Body of pancreas (tissue), 4 donors: Measurements from ENCODE around the gene NUP58. TPM values are rescaled to one million over a fixed set of nuclear protein-coding genes. Genes with fewer than 3 reads are reported as not detected.

ENCODE experiments used
- ATAC-seq: fragments of 150-250 bp; one replicate; pipeline ENCODE4 v1.9.1; 2016
- DNase-seq, 4 donors: peaks; one replicate each; pipeline ENCODE4 v3.0.0-alpha.2; 2019
- H3K27ac ChIP-seq, 4 donors: fragments of 200-600 bp; sonication (generic); 1 replicate in 3 of 4; 2 replicates in 1 of 4; pipeline versions ENCODE4 v1.5.1 to v1.6.1; 2016 to 2019; ENCODE audit warnings: mild to moderate bottlenecking in 1 of 4, mixed read lengths in 1 of 4, moderate library complexity in 1 of 4
- H3K27me3 ChIP-seq, 2 donors: fragments of 200-600 bp; sonication (generic); one replicate each; pipeline ENCODE4 v1.6.0; 2016; ENCODE audit warnings: mild to moderate bottlenecking in 1 of 2
- H3K36me3 ChIP-seq, 2 donors: fragments of 200-600 bp; sonication (generic); replicated peaks in 1 of 2; 2 replicates each; pipeline ENCODE4 v1.5.1; 2016; ENCODE audit warnings: low read depth in 2 of 2; ENCODE audit not compliant: insufficient read depth in 1 of 2
- H3K4me1 ChIP-seq: fragments of 200-600 bp; sonication (generic); one replicate; pipeline ENCODE4 v1.6.0; 2016
- H3K4me3 ChIP-seq, 2 donors: fragments of 200-600 bp; sonication (generic); 1 replicate in 1 of 2; 2 replicates in 1 of 2; pipeline ENCODE4 v1.5.1; 2016 to 2019
- H3K9me3 ChIP-seq, 3 donors: fragments of 200-600 bp; sonication (generic); 1 replicate in 2 of 3; 2 replicates in 1 of 3; pipeline ENCODE4 v1.5.1; 2016
- POLR2A ChIP-seq, 3 donors: fragments of 450-650 bp; IDR thresholded peaks; one replicate each; pipeline ENCODE4 v1.6.1; 2016; ENCODE audit warnings: antibody characterized with exemption in 3 of 3, mild to moderate bottlenecking in 2 of 3
- WGBS, 2 donors: methylation state at CpG; one replicate each; pipeline ENCODE4 v1.1.5; 2017; 5-methylcytosine and 5-hydroxymethylcytosine counted together
- intact Hi-C: fragments of 100-400 bp; cut with DNase I; formaldehyde crosslinking; loops from one replicate; pipeline ENCODE4 v1.15.1; 2023
- total RNA-seq, 2 donors: library from RNA; depleted of rRNA; stranded (reverse); fragments of >200 nt; gene quantifications; one replicate each; pipeline ENCODE4 v1.1.0, GENCODE V29; 2016
- TF ChIP-seq, protein P1 (sequence below), 7 experiments: fragments of 450-650 bp in 4 of 7; fragments of 200-600 bp in 3 of 7; sonication (generic) in 3 of 7; IDR thresholded peaks; one replicate each; pipeline ENCODE4 v1.5.1; 2016 to 2019; ENCODE audit warnings: antibody characterized with exemption in 7 of 7

Gene NUP58
- total RNA-seq, 2 donors from 2014 or later, result 22.7 to 30.9 TPM

DNA sequence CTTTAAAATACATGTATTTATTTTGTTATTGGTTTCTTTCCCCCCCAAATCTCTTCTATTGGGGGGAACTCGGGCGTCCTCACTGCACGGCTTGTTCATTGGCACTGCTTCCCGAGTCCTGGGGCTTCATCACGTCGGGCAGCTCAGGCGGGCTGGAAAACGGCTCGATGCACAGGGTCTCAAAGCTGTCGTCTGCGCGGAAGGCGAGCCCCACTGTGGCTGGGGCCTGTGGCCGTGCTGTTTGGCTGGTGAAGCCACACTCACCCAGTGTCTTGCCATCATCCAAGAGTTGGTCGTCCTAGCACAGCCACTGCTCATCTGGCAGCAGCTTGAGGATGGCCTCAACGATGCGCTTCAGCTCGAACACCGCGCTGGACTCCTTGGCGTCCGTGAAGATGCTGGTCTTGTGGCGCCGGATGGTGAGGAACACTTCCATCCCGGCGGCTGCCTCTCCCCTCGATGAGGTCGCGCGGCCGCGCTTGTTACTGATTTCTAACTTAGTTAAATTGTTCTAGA, 64.4 kb downstream of the NUP58 start:
- no peak overlapping the region for H3K27ac ChIP-seq
- no peaks in the 10 kb centered on the region for H3K9me3 ChIP-seq
- intact Hi-C loops, result no loop called here
- no peaks in the 10 kb centered on the region for H3K27me3 ChIP-seq
- ATAC-seq (no peak), DNase-seq (no peak)
- no peaks in the 10 kb centered on the region for H3K36me3 ChIP-seq
- WGBS, 2 donors, result 86 to 87% methylated on average over 29 to 32 of the region's 32 CpGs
- no peak overlapping the region for H3K4me3 ChIP-seq
- H3K4me1 ChIP-seq, result no peaks in the 10 kb centered on the region
- no peak for TF ChIP-seq POLR2A (IDR thresholded peaks at IDR 0.05)
- TF ChIP-seq, protein P1, sequence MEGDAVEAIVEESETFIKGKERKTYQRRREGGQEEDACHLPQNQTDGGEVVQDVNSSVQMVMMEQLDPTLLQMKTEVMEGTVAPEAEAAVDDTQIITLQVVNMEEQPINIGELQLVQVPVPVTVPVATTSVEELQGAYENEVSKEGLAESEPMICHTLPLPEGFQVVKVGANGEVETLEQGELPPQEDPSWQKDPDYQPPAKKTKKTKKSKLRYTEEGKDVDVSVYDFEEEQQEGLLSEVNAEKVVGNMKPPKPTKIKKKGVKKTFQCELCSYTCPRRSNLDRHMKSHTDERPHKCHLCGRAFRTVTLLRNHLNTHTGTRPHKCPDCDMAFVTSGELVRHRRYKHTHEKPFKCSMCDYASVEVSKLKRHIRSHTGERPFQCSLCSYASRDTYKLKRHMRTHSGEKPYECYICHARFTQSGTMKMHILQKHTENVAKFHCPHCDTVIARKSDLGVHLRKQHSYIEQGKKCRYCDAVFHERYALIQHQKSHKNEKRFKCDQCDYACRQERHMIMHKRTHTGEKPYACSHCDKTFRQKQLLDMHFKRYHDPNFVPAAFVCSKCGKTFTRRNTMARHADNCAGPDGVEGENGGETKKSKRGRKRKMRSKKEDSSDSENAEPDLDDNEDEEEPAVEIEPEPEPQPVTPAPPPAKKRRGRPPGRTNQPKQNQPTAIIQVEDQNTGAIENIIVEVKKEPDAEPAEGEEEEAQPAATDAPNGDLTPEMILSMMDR (IDR thresholded peaks at IDR 0.05), result no peak

DNA sequence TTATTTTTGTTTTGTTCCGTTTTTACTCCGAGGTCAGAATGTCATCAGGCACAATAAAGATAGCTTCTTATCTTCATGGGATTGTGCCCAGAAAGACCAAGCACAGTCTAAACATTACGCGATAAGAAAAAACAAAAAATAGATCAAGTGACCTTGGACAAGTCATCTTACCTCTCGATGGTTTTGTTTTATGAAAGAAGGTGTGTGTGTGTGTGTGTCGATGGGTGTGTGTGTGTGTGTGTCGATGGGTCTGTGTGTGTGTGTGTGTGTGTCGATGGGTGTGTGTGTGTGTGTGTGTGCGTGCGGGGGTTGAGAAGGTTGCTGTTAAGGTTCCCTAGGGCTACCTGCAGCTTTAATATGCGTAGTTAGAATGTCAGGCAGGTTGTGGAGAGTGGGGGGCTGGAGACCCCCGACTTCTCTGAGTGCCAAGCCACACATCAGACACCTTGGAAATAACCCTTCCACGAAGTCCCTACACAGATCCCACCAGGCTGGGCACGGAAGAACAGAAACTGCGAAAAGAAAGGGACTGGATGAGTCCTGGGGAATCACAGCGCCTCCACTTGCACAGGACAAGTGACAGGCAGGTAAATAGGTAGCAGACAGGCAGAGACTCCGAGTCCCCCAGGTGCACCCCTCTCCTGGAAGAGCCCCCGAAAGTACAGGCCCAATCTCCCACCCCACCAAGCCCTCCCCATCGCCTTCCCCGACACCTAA, 69.9 kb downstream of the NUP58 start:
- intact Hi-C loops, result no loop called here
- peaks cover 11% of the 10 kb centered on the region for H3K4me1 ChIP-seq
- WGBS, 2 donors, result 12 to 13% methylated on average over 14 to 20 of the region's 20 CpGs

DNA sequence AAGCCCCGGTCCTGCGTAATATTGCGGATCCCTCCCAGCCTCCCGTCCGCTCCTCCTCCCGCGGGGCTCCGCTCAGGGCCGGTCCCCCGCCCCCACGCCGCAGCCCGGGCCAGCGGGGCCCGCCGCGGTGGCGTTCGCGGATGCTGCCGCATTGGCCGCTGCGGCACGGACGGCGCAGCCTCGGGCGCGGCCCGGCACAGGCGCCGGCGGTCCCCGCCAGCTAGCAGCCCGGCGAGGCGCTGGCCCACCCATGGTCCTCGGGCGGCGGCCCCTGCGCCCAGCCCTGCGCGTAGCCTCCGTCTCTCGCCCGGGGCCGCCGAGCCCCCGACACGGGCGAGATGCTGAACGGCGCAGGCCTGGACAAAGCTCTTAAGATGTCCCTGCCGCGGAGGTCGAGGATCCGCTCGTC, 70.5 kb downstream of the NUP58 start, which contains the start of gene ATP8A2:
ATP8A2 (plus strand) TSS at position 100 of the 409 bp plus-strand sequence; CDS start at position 339, 239 bp downstream.
- intact Hi-C loops, result no loop called here
- ATAC-seq (peak; percentile 9), DNase-seq (no peak)
- Histone ChIP-seq H3K9me3 (no peaks in the 10 kb centered on the region), H3K27me3 (peaks cover 5 to 13% of the 10 kb centered on the region in 2 donors), H3K27ac (no peak within 1 kb of the TSS), H3K4me1 (peaks cover 11% of the 10 kb centered on the region), H3K4me3 (no peak within 1 kb of the TSS), H3K36me3 (no peaks in the 10 kb centered on the region)
- 0% methylated on average over 3 to 14 of the region's 58 CpGs for WGBS, 2 donors
- TF ChIP-seq, protein P1 (IDR thresholded peaks at IDR 0.05), result no peak
- no peak for TF ChIP-seq POLR2A (IDR thresholded peaks at IDR 0.05)

More for the DNA sequence above, 69.9 kb downstream of the NUP58 start:
- peaks cover 5 to 13% of the 10 kb centered on the region in 2 donors for H3K27me3 ChIP-seq
- no peak for ATAC-seq
- TF ChIP-seq, protein P1 (IDR thresholded peaks at IDR 0.05), result no peak
- TF ChIP-seq POLR2A (IDR thresholded peaks at IDR 0.05), result no peak
- H3K36me3 ChIP-seq, result no peaks in the 10 kb centered on the region
- H3K9me3 ChIP-seq, result no peaks in the 10 kb centered on the region
- DNase-seq, result no peak
- H3K4me3 ChIP-seq, result no peak overlapping the region
- no peak overlapping the region for H3K27ac ChIP-seq

DNA sequence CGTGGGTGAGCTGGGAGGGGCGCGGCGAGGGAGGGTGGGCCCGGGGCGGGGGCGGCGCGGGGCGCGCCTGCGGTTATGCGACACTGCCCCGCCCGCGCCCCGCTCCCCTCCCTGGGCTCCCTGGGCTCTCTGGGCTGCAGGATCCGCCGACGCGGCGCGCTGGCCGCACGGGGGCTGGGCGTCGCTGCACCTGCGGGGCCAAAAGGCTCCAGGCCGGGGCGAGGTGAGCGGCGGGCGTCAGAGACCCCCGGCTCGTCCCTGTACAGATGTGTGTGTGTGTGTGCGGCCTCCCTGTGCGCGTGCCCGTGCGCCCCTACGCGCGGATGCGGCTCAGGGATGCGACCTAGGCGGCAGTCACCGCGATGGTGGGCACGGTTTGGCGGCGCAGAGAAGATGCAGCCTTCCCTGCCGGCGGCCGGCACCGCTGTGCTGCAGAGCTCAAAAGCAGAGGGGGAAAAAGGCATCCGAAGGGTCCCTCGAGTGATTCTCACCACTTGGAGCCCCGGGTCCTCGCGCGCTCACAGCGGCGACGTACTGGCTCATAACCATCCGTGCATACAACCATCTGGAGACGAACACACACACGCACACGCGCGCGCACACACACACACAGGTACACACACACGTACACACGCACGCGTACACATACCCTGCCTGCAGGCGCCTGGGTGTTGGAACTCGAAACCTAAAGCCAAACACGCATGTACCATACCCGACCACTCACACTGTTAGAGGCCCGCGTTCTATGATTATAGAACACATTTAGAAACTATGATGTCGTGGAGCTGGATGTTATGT, 71.1 kb downstream of the NUP58 start:
- intact Hi-C loops, result no loop called here
- H3K36me3 ChIP-seq, result no peaks in the 10 kb centered on the region
- no peaks in the 10 kb centered on the region for H3K9me3 ChIP-seq
- ATAC-seq, result no peak
- H3K27ac ChIP-seq, result no peak overlapping the region
- DNase-seq, result no peak
- peaks cover 11% of the 10 kb centered on the region for H3K4me1 ChIP-seq
- WGBS, 2 donors, result 11 to 29% methylated on average over 41 to 82 of the region's 82 CpGs
- no peak for TF ChIP-seq POLR2A (IDR thresholded peaks at IDR 0.05)
- no peak overlapping the region for H3K4me3 ChIP-seq
- H3K27me3 ChIP-seq, result peaks cover 5 to 13% of the 10 kb centered on the region in 2 donors

DNA sequence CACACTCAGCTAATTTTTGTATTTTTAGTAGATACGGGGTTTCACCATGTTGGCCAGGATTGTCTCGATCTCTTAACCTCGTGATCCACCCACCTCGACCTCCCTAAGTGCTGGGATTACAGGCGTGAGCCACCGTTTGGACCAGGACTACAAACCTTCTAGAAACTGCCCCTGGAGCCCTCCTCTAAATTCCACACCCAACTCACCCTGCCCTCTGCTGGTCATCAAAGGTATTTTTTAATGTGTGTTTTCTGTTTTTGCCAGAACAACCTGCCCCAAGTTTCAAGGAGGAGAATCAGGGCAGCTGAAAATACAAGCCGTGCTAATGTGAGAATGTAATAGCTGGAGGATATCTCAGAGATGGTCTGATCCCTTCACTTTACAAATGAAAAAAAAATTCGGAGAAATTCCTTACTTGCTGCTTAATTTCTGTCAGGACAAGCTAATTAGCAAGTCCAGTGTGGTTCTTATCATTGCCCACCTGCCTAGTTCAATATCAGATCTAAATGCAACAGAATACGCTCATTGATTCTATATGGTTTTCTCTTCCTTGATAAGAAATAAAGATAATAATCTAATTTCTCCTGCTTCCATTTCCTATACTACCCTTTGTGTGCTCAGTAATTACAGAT, 74.4 kb downstream of the NUP58 start:
- 25 to 26% methylated on average over 9 of the region's 9 CpGs for WGBS, 2 donors
- DNase-seq, result peak; percentile 23 to 27 (median 24)
- ATAC-seq, result no peak

More for the DNA sequence above, 74.4 kb downstream of the NUP58 start:
- peaks cover 5 to 13% of the 10 kb centered on the region in 2 donors for H3K27me3 ChIP-seq
- TF ChIP-seq POLR2A (IDR thresholded peaks at IDR 0.05), result no peak
- TF ChIP-seq, protein P1 (IDR thresholded peaks at IDR 0.05), result peak; percentile 45 to 65 (median 59)
- no peak overlapping the region for H3K4me3 ChIP-seq
- intact Hi-C loops, result no loop called here
- H3K36me3 ChIP-seq, result no peaks in the 10 kb centered on the region
- no peaks in the 10 kb centered on the region for H3K9me3 ChIP-seq
- H3K4me1 ChIP-seq, result peaks cover 11% of the 10 kb centered on the region
- no peak overlapping the region for H3K27ac ChIP-seq
